ENCODE results near the gene ZNF593.

ZNF593 gene

GRCh38 chr1:26213335-26213905, 43.7 kb downstream of the ZNF593 start:
- no peak for DNase-seq

DNA sequence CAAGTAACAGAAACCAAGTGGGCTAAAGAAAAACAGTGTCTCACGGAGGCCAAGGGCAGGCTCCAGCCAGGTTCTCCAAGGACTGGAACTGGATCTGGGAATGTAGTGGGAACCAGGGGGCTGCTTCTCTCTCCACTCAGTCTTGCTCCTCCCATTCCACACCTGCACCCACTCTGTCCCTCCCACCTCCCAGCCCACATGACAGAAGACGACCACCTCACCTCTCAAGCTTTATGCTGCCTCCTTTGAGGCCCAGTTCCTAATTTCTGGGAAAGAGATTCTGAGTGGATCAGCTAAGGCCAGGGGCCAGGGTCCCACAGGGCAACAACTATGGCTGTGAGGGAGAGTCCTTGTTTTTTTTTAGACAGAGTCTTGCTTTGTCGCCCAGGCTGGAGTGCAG, 45.5 kb downstream of the ZNF593 start:
- no peak for DNase-seq

DNA sequence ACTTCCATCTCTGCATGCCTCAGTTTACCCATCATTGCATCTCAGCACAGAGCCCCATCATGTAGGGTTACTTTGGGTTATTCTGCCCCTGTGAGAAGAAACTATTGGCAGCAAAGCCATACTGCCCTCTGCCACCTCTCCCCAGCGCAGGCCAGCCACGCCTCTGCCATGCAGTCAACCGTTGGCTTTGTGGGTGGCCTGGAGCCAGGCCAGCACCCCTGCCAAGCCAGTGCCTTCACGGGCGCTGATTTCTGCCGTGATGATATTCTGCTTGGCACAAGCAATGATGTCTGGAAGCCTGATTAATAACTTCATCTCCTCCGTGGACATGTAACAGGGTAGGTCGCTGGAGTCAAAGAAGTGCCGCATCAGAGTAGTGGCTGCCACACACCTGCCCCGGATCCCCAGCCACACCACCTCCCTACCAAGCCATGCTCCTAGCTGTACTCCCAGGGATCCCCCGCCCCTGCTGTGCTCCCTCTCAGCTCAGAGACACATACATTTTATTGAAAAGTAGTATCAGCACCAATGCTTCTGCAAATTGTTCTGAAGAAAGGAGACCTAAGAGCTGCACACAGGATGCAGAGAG, 49.3 kb downstream of the ZNF593 start:
- DNase-seq: no peak

Data from NCI-H82 (cell line).